AG09309 (cell line): ENCODE data around the gene ZNF451.
"Not testable (repeated sequence)": the region's sequence is repeated elsewhere in the genome, so short reads cannot be mapped to it uniquely, and the experiment has no call there.

Experiments
- DNase-seq: peaks from one replicate; pipeline ENCODE4 v3.0.0-alpha.2; 2010; ENCODE audit warnings: low read depth
- H3K4me3 ChIP-seq: 2 replicates; pipeline ENCODE4 v1.5.1; 2011; ENCODE audit warnings: mild to moderate bottlenecking, low read depth, low read length, moderate library complexity; ENCODE audit not compliant: control insufficient read depth
- CTCF ChIP-seq: IDR thresholded peaks from 2 replicates; pipeline ENCODE4 v1.5.1; 2011; ENCODE audit warnings: mild to moderate bottlenecking, low read depth, low read length, inconsistent platforms; ENCODE audit not compliant: insufficient read depth, control insufficient read depth; ENCODE audit errors: missing control alignments

Gene ZNF451

GRCh38 chr6:57078531-57079207 lies 11.3 kb upstream of the ZNF451 start:
- no peak for DNase-seq
- no peak overlapping the region for H3K4me3 ChIP-seq
- TF ChIP-seq CTCF, result no peak

- no peak for DNase-seq
- TF ChIP-seq CTCF, result no peak
- H3K4me3 ChIP-seq, result no peak overlapping the region
Measured at GRCh38 chr6:57085471-57085870, 4.5 kb upstream of the ZNF451 start.

DNA sequence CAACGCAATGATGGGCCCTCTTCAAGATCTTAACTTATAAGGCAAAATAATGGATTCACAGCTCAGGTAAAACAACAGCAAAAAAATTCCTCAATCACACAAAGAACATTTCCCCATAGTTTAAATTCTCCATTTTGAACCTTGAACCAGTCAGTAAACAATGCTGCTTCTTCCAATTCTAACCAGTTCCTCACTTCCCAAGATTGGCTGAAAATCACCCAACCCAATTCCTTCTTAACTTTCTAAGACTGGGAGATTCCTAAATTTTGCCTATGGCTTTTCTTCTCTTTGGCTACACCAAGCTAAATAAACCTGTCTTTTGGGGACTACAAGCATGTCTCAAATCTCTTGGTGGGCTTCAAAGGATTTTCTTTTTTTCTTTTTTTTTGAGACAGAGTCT lies 3.1 kb upstream of the ZNF451 start:
- DNase-seq, result no peak
- H3K4me3 ChIP-seq, result no peak overlapping the region
- TF ChIP-seq CTCF, result no peak

- DNase-seq, result no peak
- TF ChIP-seq CTCF, result no peak
- no peak overlapping the region for H3K4me3 ChIP-seq
Measured at GRCh38 chr6:57087916-57088315, 2.1 kb upstream of the ZNF451 start.

DNA sequence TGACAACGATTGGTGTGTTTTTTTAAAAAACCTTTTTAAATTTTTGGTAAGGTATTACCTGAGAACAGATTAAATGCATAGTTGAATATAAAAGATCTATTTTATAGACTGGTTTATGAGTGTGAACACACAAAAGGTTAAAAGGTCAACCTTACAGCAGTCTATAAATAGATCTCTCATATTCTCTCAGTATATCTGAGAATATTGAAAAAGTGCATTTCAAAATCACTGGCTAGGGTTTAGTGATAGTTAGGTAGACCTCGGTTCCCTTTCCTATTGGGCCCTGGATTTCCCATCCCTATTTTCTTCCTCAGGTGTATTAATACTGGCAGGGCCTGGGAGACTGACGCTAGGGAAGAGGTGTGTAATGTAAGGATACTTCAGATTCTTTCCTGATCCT lies 723 bp upstream of the ZNF451 start:
- TF ChIP-seq CTCF, result no peak
- H3K4me3 ChIP-seq, result peak overlapping the region; percentile 61
- no peak for DNase-seq

DNA sequence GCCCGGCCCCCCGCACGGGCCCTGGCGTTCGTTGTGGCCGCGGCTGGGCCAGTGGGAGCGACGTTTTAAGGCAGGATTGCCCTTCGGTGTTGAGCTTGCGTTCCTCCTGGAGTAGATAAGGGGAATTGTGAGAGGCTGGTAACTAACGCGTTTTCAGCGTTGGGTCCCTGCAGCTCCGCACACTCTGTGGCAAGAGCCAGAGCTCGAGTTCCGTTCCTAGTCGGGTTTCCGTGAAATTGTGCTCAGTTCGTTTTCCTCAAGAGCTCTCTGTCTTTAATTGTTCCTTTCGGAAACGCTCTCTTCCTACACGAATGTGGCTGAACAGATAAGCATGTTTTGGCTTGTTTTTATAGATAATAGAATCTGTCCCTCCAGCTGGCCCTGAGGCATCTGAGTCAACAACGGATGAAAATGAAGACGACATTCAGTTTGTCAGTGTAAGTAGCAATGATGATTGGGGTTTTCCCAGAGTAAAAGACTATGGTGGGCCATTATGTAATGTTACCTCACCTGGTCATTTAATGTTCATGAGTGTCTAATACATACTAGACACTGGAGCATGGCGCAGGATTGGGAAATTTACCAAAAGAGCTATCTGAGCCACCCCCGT lies 575 bp downstream of the ZNF451 start:
- not testable (repeated sequence) for H3K4me3 ChIP-seq

DNA sequence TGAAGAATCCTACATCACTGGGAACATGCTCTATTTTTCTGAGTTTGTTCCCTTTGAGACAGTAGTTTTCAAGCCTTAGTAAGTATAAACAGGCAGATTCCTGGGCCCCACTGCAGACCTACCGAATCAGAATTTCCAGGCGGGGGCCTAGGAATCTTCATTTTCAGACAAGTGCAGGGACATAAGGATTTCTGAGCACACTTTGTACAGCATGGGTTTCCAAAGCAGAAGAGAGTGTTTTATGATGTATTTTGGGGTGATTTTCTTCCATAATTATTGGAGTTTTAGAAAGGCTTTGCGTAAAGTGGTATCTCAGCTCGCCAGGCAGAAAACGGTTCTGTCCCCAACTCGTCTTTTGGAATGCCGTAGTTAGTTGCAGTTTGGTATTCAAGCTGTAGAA lies 1.4 kb downstream of the ZNF451 start:
- not testable (repeated sequence) for H3K4me3 ChIP-seq, DNase-seq

More for the DNA sequence above, 575 bp downstream of the ZNF451 start:
- not testable (repeated sequence) for DNase-seq

GRCh38 chr6:57094689-57095088 lies 4.7 kb downstream of the ZNF451 start:
- TF ChIP-seq CTCF, result no peak
- DNase-seq, result no peak
- H3K4me3 ChIP-seq, result no peak overlapping the region
